CD4-positive, alpha-beta T cell treated with Interleukin-1 beta for 1 hour (primary cell): ENCODE measurements around the gene MARVELD1.
"Not testable (repeated sequence)": the region's sequence is repeated elsewhere in the genome, so short reads cannot be mapped to it uniquely, and the experiment has no call there.

ENCODE experiments used
- DNase-seq, 2 donors: peaks; one replicate each; pipeline ENCODE4 v3.0.0-alpha.2; 2020 to 2022

The MARVELD1 gene

GRCh38 chr10:97713339-97713825 lies at the start of gene MARVELD1:
MARVELD1 (plus strand) TSS chr10:97713730; CDS start chr10:97713877, 147 bp downstream.
- DNase-seq: no peak

DNA sequence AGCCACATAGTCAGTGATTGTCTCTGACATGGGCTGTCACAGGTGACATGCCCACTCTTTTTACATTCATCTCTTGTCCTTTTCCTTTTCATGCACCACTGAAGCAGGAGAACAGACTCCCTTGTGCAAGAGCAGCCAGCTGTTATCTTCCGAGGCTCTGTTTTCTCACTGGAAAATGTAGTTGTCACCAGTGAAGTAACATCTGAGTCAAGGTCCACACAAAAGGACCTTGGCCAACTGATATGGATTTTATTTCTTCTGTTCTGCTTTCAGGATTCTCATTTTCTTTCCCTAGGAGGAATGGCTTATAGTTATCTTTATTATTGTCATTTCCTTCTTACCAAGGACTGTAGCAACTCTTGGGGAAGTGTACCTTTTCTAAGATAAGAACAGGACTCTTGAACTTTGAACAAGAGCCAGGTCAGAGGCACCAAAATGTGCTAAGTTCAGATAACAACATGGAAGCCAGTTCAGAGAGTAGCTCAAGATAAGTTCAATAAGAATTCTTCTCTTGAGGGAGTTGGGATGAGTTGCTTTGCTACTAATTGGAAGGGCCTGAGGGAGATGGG lies 49.2 kb upstream of the MARVELD1 start:
- no peak for DNase-seq

DNA sequence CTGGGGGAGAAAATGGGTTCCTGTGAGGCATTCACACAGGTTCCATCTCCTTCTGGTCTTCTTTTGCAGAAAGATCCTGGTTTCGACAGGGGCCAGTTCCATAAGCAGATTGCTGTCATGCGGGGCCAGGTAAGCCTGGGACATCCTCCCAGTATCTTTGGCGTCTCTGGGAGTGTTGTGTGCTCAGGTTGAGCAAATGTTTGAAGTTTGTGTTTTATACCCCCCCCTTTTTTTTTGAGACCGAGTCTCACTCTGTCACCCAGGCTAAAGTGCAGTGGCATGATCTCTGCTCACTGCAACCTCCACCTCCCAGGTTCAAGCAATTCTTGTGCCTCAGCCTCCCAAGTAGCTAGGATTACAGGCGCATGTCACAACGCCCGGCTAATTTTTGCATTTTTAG lies 46.5 kb upstream of the MARVELD1 start:
- no peak for DNase-seq

DNA sequence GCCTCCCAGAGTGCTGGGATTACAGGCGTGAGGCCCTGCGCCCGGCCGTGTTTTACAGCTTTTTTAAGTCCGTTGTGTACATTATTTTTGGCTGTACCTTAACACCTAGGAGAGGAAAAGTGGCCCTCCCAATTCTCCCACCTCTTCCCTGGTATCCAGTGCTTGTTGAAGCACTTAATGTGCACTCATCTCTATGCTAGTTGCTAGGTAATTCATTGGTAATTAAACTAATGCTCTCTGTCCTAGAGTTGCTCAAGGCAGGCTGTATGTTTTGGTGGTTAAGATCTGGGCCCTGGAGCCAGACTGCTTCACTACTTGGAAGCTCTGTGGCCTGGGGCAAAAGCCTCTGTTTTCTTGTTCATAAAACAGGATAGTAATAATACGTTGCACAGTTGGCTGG lies 46.1 kb upstream of the MARVELD1 start:
- no peak for DNase-seq

DNA sequence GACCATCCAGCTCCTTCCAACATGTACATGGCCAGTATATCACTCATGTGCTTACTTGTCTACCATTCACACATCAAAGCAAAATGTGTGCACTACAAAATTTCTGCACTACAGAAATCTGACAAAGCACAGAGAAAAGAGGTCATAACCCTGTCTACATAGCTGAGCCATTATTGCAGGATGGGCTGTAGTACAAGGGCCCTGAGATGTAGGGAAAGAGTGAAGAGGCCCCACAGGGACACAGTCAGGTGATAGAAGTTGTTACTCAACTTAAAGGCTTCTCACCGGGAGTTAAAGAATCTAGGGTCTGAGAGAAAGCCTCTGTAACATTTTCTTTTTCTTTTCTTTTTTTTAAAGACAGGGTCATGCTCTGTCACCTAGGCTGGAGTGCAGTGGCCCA lies 44.0 kb upstream of the MARVELD1 start:
- no peak for DNase-seq

DNA sequence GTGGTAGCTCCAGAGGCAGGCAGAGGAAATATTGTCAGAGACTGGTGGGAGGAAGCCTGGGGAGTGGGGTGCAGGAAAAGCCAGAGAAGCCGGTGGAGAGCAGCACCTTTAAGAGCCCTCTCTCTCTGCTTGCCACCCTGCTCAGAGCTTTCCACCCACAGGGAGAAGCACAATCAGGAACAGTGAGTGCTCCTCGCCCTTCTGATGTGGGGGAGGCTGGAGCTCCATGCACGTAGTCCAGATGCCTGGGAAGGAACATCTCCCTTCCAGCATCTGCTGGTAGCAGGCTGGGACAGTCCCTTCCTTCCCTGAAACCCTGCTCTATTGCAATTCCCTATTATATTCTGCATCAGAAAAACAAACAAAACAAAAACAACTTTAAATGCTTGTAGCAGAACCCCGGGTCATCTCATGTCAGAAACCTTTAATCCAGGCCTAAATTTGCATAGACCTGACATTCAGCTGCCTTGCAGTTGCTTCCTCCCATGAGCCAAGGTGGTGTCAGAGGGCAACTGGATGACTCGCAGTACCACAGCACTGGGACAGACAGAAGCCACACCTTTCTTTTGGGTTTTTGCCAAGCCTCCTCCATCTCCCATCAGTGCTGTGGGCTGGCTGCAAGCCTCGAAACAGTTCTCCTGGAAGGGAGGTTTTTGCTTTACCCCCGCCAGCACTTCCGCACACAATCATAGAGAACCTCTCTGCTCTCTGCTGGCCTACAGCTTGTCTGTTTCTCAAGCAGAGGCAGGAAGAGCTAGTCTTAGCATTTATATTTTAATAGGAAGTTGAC lies 39.6 kb upstream of the MARVELD1 start:
- DNase-seq: no peak

- no peak for DNase-seq
Measured at GRCh38 chr10:97675222-97675621, 38.3 kb upstream of the MARVELD1 start.

DNA sequence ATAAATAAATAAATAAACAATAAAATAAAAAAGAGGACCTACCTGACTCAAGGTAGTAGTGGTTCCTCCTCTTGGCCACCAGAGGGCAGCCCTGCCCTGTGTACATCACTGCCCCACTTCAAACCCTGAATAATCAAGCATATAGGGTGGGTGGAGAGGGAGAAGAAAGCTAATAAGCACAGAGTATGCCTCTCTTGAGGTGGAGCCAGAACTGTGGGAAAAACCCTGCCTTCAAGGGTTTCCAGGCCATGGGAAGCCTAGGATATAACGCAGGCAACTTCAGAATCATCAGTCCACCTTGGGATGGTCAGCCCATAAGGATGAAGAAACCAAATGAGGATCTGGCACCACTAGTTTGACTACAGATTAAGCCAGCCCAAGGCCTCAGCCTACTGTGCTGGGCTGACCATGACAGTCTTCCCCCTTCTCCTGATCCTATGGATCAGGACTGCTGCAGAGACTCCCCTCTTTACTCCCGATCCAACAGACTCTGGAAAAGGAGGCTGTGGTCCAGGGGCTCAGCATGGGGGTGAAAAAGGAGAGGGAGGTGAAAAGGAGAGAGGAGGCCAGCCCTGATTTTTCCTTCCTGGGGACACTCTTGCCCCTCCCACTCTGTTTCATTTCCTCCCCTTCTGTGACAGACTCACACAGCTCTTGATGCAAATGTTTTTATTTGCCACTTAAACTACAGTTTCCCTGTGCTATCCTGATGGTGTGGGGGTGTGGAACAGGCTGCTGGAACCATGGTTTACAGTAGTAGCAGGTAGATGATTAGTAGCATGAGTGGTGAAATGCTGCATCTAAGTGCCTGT lies 36.6 kb upstream of the MARVELD1 start:
- peak; percentile 61 to 63 for DNase-seq

DNA sequence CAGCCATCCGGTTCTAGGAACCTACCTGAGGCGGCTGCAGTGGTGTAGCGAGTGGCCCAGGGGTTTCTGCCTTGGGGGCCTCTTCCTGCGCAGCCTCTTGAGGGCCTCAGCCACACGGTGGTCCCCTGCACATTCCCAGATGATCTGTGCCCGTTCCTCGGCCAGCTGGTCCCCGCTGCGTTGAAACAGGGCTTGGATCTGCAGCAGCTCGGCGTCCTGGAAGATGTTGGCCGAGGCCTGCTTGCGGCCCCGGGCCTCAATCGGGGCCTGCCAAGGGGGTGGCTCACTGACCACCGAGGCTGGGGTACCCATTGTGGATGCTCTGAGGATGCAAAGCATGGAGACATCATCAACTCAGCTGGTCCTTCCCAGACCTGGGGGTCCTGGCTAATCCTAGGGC lies 33.9 kb upstream of the MARVELD1 start:
- no peak for DNase-seq

- no peak for DNase-seq
Measured at GRCh38 chr10:97682042-97682441, 31.5 kb upstream of the MARVELD1 start.

DNA sequence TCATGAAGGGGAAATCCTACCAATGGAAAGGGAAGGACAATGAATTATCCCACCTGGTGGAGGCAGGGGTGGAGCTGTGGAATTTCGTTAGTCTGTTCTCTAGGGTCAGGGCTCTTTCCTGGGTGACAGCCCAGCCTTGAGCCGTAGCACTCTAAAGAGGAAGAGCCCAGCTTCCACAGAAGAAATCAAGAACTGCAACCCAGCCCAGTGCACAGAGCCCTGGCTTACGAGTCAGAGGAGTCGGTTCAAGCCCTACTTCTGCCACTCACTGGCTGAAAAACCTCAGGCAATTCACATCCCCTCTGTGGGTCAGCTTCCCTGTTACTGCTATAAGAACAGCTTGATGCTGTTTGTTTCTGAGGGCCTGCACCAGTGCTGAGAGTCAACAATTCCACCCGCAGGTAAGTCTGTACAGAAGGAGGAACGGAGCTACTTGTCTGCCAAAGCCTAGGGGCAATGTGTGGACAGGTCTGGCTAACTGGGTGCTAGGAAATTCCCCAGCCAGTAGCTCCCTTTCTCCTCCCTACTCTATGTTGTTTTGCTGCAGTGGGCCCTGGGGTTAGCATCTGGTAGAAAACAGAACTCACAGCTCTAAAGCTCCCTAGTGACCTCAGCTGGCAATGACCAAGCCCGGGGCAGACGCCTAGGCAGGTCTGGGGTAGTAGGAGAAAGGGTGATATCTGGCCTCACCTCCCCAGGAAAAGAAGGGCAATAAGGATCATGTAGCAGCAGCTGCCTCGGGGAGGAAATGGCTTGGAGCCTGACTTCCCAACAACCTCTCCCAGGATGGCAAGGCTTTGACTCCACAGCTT lies 29.8 kb upstream of the MARVELD1 start:
- DNase-seq: no peak

DNA sequence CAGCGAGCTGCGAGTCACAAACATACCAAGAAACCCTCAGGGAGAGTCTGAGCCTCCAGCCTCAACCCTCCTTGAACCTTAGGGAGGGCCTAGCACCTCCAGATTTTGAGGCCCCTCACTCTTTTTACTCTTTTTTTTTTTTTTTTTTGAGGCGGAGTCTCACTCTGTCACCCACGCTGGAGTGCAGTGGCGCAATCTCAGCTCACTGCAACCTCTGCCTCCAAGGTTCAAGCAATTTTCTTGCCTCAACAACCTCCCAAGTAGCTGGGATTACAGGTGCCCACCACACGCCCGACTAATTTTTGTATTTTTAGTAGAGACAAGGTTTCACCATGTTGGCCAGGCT lies 29.2 kb upstream of the MARVELD1 start:
- DNase-seq: not testable (repeated sequence)

- DNase-seq: no peak
Measured at GRCh38 chr10:97684866-97685394, 28.6 kb upstream of the MARVELD1 start.

GRCh38 chr10:97685395-97685958 lies 28.1 kb upstream of the MARVELD1 start:
- DNase-seq: no peak

GRCh38 chr10:97686301-97686961 lies 27.1 kb upstream of the MARVELD1 start:
- DNase-seq: peak in 1 of 2 donors; percentile 29

GRCh38 chr10:97686962-97687784 lies 26.4 kb upstream of the MARVELD1 start, which contains the start of gene AVPI1:
AVPI1 (minus strand) TSS chr10:97687241; CDS start chr10:97679905, 7,336 bp downstream.
- peak; percentile 96 to 97 for DNase-seq

DNA sequence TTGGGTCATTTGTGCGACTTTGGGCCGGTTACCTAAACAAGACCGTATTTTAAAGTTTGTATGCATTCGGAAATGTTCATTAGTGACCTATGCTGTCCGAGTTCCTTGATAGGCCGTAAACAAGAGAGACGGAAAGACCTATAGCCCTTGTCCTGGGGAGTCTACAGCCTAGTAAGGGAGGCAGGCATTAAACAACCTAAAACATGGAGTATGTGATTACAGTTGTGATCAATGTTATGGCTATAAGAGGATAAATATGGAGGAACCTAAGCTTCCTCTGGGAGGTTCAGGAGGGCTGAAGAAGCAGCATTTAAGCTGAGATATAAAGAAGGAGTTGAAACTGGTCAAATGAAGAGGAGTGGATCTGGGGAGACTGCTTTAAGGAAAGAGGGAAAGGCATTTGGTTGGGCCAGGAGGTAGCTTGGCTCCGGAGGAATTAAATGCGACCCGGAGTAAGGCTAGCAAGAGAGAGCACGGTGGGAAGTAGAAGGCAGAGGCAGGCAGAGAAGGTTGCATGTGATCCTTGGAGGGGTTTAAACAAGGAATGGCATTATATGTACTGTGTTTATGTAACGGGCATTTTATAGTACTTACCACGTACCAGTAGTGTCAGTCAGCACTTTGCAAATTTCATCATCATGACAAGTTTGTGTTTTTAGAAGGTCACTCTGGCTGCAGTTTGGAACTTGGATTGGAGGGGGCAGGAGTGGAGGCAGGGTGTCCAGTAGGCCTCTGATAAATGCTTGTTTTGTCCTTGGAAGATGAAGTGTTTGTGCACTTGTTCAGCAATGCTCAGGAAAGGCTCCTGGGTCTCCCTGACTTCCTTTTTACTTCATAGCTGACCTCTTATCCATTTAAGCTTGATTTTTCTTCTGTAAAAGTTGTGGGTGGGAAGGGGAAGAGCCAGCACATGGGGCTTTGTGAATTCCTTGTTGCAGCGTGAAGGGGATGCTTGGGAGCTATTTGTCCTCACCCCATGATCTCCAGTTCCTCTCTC lies 25.4 kb upstream of the MARVELD1 start:
- no peak for DNase-seq

DNA sequence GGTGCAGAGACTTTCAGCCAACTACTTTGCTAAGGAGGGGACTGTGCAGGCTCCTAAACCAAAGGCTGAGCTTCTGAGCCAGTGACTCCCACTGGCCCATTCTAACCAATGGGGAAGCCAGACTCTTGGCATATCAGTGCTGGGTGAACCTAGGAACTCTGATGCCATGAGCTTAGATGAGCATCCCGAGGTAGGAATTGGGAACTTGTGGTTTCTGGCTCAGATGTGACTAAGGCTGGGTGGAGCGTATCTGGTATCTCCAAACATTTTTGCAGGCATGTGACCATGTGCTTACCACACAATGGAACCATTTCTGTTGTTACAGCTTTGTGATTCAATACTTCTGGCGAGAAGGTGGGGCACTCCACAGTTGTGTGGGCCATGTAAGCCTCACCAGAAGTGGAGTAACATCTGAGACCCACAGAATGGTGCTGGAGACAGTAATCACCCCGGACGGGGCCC lies 23.9 kb upstream of the MARVELD1 start:
- DNase-seq: peak in 1 of 2 donors; percentile 69

DNA sequence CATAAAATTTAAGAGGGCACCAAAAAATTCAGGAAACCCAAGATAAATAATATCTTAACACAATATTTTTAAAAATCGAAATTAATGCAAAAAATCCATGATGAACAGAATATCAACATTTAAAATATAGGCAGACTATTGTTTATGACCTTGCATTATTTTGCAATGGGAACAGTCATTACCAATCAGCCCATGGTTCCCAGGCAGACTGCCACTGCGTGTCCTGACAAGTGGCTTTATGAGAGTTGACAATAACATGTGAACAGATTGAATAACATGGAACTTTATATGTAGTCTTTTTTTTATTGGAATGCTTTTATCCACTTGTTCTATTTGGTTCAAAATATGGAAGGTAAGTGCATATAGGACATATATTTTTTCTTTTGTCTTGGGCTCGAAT lies 23.4 kb upstream of the MARVELD1 start:
- DNase-seq: no peak
